ENCODE results near the gene INKA2. TPM values are rescaled to one million over a fixed set of nuclear protein-coding genes. Genes with fewer than 3 reads are reported as not detected.

The INKA2 gene
- total and polyA plus RNA-seq, 2 experiments from 2014 or later: 3.7 to 8.4 TPM

DNA sequence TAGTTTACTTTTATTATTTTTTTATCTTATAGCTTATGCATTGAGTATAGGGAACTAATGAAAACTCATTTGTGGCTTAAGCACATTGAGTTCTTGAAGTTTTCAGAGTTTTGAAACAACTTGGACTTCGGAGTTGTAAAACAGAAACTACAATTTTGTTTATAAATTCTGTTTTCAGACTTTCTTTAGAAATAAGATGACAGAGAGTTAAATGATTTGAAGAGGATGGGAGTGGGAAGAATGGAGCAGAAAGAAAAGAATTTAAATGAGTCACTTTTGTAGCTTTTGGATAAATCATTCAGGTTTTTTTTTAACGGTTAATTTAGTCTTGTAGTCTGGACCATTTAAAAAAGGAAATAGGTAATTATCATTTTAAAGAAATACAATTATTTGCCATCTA lies 32.3 kb downstream of the INKA2 start:
- Histone ChIP-seq H3K27me3 (ENCODE audit: insufficient read depth) (no peaks in the 10 kb centered on the region), H3F3A (replicated peaks; ENCODE audit: low read depth) (no peaks in the 10 kb centered on the region), H3K9me2 (ENCODE audit: insufficient read depth) (no peaks in the 10 kb centered on the region), H3K4me1 (ENCODE audit: insufficient read depth) (no peaks in the 10 kb centered on the region), H4K20me1 (replicated peaks; ENCODE audit: insufficient read depth) (no peaks in the 10 kb centered on the region), H3K4me2 (no peak overlapping the region), H3K4me3 (no peak overlapping the region), H3K27ac (ENCODE audit: low read depth) (no peak overlapping the region), H3K36me3 (ENCODE audit: insufficient read depth) (peaks cover 11% of the 10 kb centered on the region; the same call in 1 of the 2 replicates), H2AFZ (no peak overlapping the region), H3K79me2 (replicated peaks; ENCODE audit: insufficient read depth) (no peaks in the 10 kb centered on the region)
- Mint-ChIP-seq H3K9me3 (no peaks in the 10 kb centered on the region), H3K27me3 (ENCODE audit: insufficient read depth, low read depth, poor library complexity) (no peaks in the 10 kb centered on the region), H3K36me3 (ENCODE audit: low read depth) (peaks cover 7% of the 10 kb centered on the region; the same call in 2 of the 3 replicates), H3K4me1 (no peaks in the 10 kb centered on the region), H3K4me3 (no peak overlapping the region), H3K27ac (no peak overlapping the region)
- TF ChIP-seq STAT1 (IDR thresholded peaks at IDR 0.05; ENCODE audit: unreplicated experiment) (no peak), CTCF (conservative IDR thresholded peaks at IDR 0.05; ENCODE audit: low read depth in 2 of 2) (no peak), ZNF331 (CRISPR knock-in tag; IDR thresholded peaks at IDR 0.05; ENCODE audit: low read depth) (no peak), EZH2 (IDR thresholded peaks at IDR 0.05; ENCODE audit: low read depth, unreplicated experiment) (no peak), NANOG (IDR thresholded peaks at IDR 0.05; ENCODE audit: borderline replicate concordance) (no peak), EZH2phosphoT487 (IDR thresholded peaks at IDR 0.05; ENCODE audit: unreplicated experiment) (no peak), JUNB (IDR thresholded peaks at IDR 0.05; ENCODE audit: unreplicated experiment) (no peak), CREB1 (CRISPR knock-in tag; IDR thresholded peaks at IDR 0.05; ENCODE audit: low read depth) (no peak), ZNF114 (CRISPR knock-in tag; IDR thresholded peaks at IDR 0.05) (no peak), REST (IDR thresholded peaks at IDR 0.05; ENCODE audit: unreplicated experiment) (no peak), POLR2AphosphoS5 (IDR thresholded peaks at IDR 0.05; ENCODE audit: low read depth) (no peak)
- TF ChIP-seq, protein P1, sequence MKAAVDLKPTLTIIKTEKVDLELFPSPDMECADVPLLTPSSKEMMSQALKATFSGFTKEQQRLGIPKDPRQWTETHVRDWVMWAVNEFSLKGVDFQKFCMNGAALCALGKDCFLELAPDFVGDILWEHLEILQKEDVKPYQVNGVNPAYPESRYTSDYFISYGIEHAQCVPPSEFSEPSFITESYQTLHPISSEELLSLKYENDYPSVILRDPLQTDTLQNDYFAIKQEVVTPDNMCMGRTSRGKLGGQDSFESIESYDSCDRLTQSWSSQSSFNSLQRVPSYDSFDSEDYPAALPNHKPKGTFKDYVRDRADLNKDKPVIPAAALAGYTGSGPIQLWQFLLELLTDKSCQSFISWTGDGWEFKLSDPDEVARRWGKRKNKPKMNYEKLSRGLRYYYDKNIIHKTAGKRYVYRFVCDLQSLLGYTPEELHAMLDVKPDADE (IDR thresholded peaks at IDR 0.05): no peak
- TF ChIP-seq, protein P2, sequence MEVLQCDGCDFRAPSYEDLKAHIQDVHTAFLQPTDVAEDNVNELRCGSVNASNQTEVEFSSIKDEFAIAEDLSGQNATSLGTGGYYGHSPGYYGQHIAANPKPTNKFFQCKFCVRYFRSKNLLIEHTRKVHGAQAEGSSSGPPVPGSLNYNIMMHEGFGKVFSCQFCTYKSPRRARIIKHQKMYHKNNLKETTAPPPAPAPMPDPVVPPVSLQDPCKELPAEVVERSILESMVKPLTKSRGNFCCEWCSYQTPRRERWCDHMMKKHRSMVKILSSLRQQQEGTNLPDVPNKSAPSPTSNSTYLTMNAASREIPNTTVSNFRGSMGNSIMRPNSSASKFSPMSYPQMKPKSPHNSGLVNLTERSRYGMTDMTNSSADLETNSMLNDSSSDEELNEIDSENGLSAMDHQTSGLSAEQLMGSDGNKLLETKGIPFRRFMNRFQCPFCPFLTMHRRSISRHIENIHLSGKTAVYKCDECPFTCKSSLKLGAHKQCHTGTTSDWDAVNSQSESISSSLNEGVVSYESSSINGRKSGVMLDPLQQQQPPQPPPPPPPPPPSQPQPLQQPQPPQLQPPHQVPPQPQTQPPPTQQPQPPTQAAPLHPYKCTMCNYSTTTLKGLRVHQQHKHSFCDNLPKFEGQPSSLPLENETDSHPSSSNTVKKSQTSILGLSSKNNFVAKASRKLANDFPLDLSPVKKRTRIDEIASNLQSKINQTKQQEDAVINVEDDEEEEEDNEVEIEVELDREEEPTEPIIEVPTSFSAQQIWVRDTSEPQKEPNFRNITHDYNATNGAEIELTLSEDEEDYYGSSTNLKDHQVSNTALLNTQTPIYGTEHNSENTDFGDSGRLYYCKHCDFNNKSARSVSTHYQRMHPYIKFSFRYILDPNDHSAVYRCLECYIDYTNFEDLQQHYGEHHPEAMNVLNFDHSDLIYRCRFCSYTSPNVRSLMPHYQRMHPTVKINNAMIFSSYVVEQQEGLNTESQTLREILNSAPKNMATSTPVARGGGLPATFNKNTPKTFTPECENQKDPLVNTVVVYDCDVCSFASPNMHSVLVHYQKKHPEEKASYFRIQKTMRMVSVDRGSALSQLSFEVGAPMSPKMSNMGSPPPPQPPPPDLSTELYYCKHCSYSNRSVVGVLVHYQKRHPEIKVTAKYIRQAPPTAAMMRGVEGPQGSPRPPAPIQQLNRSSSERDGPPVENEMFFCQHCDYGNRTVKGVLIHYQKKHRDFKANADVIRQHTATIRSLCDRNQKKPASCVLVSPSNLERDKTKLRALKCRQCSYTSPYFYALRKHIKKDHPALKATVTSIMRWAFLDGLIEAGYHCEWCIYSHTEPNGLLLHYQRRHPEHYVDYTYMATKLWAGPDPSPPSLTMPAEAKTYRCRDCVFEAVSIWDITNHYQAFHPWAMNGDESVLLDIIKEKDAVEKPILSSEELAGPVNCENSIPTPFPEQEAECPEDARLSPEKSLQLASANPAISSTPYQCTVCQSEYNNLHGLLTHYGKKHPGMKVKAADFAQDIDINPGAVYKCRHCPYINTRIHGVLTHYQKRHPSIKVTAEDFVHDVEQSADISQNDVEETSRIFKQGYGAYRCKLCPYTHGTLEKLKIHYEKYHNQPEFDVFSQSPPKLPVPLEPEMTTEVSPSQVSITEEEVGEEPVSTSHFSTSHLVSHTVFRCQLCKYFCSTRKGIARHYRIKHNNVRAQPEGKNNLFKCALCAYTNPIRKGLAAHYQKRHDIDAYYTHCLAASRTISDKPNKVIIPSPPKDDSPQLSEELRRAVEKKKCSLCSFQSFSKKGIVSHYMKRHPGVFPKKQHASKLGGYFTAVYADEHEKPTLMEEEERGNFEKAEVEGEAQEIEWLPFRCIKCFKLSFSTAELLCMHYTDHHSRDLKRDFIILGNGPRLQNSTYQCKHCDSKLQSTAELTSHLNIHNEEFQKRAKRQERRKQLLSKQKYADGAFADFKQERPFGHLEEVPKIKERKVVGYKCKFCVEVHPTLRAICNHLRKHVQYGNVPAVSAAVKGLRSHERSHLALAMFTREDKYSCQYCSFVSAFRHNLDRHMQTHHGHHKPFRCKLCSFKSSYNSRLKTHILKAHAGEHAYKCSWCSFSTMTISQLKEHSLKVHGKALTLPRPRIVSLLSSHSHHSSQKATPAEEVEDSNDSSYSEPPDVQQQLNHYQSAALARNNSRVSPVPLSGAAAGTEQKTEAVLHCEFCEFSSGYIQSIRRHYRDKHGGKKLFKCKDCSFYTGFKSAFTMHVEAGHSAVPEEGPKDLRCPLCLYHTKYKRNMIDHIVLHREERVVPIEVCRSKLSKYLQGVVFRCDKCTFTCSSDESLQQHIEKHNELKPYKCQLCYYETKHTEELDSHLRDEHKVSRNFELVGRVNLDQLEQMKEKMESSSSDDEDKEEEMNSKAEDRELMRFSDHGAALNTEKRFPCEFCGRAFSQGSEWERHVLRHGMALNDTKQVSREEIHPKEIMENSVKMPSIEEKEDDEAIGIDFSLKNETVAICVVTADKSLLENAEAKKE (CRISPR knock-in tag; IDR thresholded peaks at IDR 0.05): no peak
- ATAC-seq (no peak), DNase-seq (ENCODE audit: low spot score) (no peak)
